Endothelial cell (in vitro differentiated cells): ENCODE measurements around the gene WDFY2. TPM values are rescaled to one million over a fixed set of nuclear protein-coding genes. Genes with fewer than 3 reads are reported as not detected.

ENCODE experiments used
- DNase-seq: peaks from one replicate; pipeline ENCODE4 v3.0.0; 2021; ENCODE audit warnings: low spot score
- H3K27ac Mint-ChIP-seq: one replicate; pipeline ENCODE4 v1.8.0; 2021; ENCODE audit warnings: mixed read lengths, inconsistent platforms; ENCODE audit not compliant: unreplicated experiment
- H3K27me3 Mint-ChIP-seq: one replicate; pipeline ENCODE4 v1.8.0; 2021; ENCODE audit warnings: mild to moderate bottlenecking, moderate library complexity, mixed read lengths, inconsistent platforms; ENCODE audit not compliant: unreplicated experiment
- H3K36me3 Mint-ChIP-seq: one replicate; pipeline ENCODE4 v1.8.0; 2021; ENCODE audit warnings: mild to moderate bottlenecking, low read depth, mixed read lengths, inconsistent platforms; ENCODE audit not compliant: unreplicated experiment
- H3K4me1 Mint-ChIP-seq: one replicate; pipeline ENCODE4 v1.8.0; 2021; ENCODE audit warnings: mild to moderate bottlenecking, mixed read lengths, inconsistent platforms; ENCODE audit not compliant: unreplicated experiment
- H3K4me3 Mint-ChIP-seq: one replicate; pipeline ENCODE4 v1.8.0; 2021; ENCODE audit warnings: mild to moderate bottlenecking, mixed read lengths, inconsistent platforms; ENCODE audit not compliant: unreplicated experiment
- H3K9me3 Mint-ChIP-seq: one replicate; pipeline ENCODE4 v1.8.0; 2021; ENCODE audit warnings: mixed read lengths, inconsistent platforms; ENCODE audit not compliant: unreplicated experiment
- CTCF ChIP-seq: fragments of 200-600 bp; sonication (generic); IDR thresholded peaks from one replicate; pipeline ENCODE4 v1.5.0; 2021; ENCODE audit warnings: antibody characterized with exemption; ENCODE audit not compliant: unreplicated experiment
- total RNA-seq: library from RNA; stranded (reverse); fragmentation: NEBNext Ultra II Directional; extraction: Animal tissue kit (Norgen Biotek cat#: 25700); gene quantifications from one replicate; pipeline ENCODE4 v1.2.1, GENCODE V29; 2021; ENCODE audit not compliant: unreplicated experiment

The WDFY2 gene
- total RNA-seq, 1 donor from 2014 or later: 22.7 TPM

- TF ChIP-seq CTCF: no peak
- no peaks in the 10 kb centered on the region for H3K36me3 Mint-ChIP-seq
- H3K4me3 Mint-ChIP-seq: no peak overlapping the region
- no peak overlapping the region for H3K27ac Mint-ChIP-seq
- peaks cover 18% of the 10 kb centered on the region for H3K4me1 Mint-ChIP-seq
- no peaks in the 10 kb centered on the region for H3K9me3 Mint-ChIP-seq
- no peaks in the 10 kb centered on the region for H3K27me3 Mint-ChIP-seq
- no peak for DNase-seq
Measured at GRCh38 chr13:51596541-51596940, 12.3 kb downstream of the WDFY2 start.

GRCh38 chr13:51599444-51600176, 15.3 kb downstream of the WDFY2 start:
- H3K27ac Mint-ChIP-seq: no peak overlapping the region
- no peak for DNase-seq
- no peaks in the 10 kb centered on the region for H3K36me3 Mint-ChIP-seq
- peaks cover 15% of the 10 kb centered on the region for H3K4me1 Mint-ChIP-seq
- no peaks in the 10 kb centered on the region for H3K9me3 Mint-ChIP-seq
- no peak overlapping the region for H3K4me3 Mint-ChIP-seq
- H3K27me3 Mint-ChIP-seq: no peaks in the 10 kb centered on the region
- TF ChIP-seq CTCF: no peak

- Mint-ChIP-seq H3K27me3 (no peaks in the 10 kb centered on the region), H3K27ac (no peak overlapping the region), H3K4me3 (no peak overlapping the region), H3K4me1 (peaks cover 22% of the 10 kb centered on the region), H3K36me3 (no peaks in the 10 kb centered on the region), H3K9me3 (no peaks in the 10 kb centered on the region)
- TF ChIP-seq CTCF: no peak
- no peak for DNase-seq
Measured at GRCh38 chr13:51600703-51601102, 16.4 kb downstream of the WDFY2 start.

- no peak overlapping the region for H3K27ac Mint-ChIP-seq
- TF ChIP-seq CTCF: no peak
- peaks cover 17% of the 10 kb centered on the region for H3K4me1 Mint-ChIP-seq
Measured at GRCh38 chr13:51601601-51602565, 17.6 kb downstream of the WDFY2 start.

DNA sequence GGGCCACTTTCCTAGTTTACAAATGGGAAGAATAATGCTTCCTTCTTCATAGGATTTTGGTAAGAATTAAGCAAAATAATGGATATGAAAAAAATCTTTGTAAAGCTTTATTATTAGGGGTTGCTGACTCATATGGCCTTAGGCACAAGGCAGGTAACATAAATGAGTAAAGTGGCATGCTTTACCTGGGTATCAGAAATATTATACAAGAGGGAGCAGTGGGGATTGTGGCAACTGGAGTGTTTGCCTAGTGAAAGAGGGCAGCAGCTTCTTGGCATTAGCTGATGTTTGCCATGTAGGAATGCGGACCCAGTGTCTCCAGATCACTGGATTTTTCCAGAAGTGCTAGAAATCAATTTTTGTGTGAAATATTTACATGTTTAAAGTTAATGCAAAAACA, 19.5 kb downstream of the WDFY2 start:
- H3K36me3 Mint-ChIP-seq: no peaks in the 10 kb centered on the region
- no peak for DNase-seq
- H3K4me3 Mint-ChIP-seq: no peak overlapping the region
- H3K27me3 Mint-ChIP-seq: peaks cover 1% of the 10 kb centered on the region
- no peak overlapping the region for H3K27ac Mint-ChIP-seq
- TF ChIP-seq CTCF: no peak
- H3K4me1 Mint-ChIP-seq: peaks cover 17% of the 10 kb centered on the region
- no peaks in the 10 kb centered on the region for H3K9me3 Mint-ChIP-seq

More at GRCh38 chr13:51601601-51602565, 17.6 kb downstream of the WDFY2 start:
- H3K9me3 Mint-ChIP-seq: no peaks in the 10 kb centered on the region
- H3K36me3 Mint-ChIP-seq: no peaks in the 10 kb centered on the region
- H3K4me3 Mint-ChIP-seq: no peak overlapping the region
- no peak for DNase-seq
- no peaks in the 10 kb centered on the region for H3K27me3 Mint-ChIP-seq
